Fibroblast of lung (primary cell): Measurements from ENCODE around the gene PIK3R3.

ENCODE experiments used
- EZH2 ChIP-seq: IDR thresholded peaks from 2 replicates; pipeline ENCODE4 v1.5.1; 2012; ENCODE audit warnings: low read length, control low read depth, mild to moderate bottlenecking; ENCODE audit errors: missing control alignments
- TF ChIP-seq, protein P1 (sequence below), 2 donors: IDR thresholded peaks in 1 of 2; conservative IDR thresholded peaks in 1 of 2; 1 replicate in 1 of 2; 2 replicates in 1 of 2; pipeline ENCODE4 v1.5.1; 2011 to 2012; ENCODE audit warnings: low read length in 2 of 2, control low read depth in 1 of 2, inconsistent platforms in 1 of 2, low read depth in 1 of 2, mild to moderate bottlenecking in 1 of 2

GRCh38 chr1:46030876-46031660, 101.4 kb downstream of the PIK3R3 start:
- TF ChIP-seq, protein P1, sequence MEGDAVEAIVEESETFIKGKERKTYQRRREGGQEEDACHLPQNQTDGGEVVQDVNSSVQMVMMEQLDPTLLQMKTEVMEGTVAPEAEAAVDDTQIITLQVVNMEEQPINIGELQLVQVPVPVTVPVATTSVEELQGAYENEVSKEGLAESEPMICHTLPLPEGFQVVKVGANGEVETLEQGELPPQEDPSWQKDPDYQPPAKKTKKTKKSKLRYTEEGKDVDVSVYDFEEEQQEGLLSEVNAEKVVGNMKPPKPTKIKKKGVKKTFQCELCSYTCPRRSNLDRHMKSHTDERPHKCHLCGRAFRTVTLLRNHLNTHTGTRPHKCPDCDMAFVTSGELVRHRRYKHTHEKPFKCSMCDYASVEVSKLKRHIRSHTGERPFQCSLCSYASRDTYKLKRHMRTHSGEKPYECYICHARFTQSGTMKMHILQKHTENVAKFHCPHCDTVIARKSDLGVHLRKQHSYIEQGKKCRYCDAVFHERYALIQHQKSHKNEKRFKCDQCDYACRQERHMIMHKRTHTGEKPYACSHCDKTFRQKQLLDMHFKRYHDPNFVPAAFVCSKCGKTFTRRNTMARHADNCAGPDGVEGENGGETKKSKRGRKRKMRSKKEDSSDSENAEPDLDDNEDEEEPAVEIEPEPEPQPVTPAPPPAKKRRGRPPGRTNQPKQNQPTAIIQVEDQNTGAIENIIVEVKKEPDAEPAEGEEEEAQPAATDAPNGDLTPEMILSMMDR (conservative IDR thresholded peaks at IDR 0.05 in 1 of 2, IDR thresholded peaks at IDR 0.05 in 1 of 2; ENCODE audit: low read depth in 1 of 2, low read length in 2 of 2): no peak
- no peak for TF ChIP-seq EZH2
